Measurements from ENCODE around the gene RALGDS.

Gene RALGDS

DNA sequence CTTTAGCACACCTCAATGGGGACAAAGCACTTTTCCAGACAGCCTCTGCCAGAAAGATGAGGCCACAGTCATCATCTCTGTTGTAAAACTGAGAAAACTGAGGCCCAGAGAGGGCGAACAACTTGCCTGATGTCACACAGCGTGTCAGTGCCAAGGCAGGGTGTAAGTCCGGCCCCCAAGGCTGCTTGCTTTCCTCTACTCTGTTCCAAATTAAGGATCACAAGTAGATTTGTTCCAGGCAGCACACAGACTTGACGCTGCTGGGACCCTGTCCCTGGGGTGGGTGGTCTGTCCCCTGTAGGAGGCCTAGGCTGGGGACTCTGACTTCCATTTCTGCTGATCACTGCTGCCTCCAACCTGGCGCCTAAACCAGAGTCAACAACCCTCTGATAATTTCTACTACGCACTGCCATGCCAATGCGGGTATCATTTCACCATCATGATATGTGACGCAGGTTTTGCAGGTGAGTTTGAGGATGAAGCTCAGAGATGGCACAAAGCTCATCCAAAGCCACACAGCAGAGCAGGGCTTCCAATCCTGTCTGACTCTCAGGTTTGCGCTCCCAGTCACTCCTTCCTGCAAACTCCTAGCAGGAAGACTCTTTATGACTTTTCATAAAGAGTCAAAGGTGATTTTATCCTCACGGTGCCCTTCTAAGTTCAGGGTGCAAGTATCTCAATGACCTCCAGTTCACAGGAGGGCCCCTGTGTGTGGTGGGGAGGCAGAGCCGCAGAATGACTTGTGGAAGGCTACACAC, 13.5 kb upstream of the RALGDS start:
- DNase-seq (ENCODE audit: low spot score): no peak

DNA sequence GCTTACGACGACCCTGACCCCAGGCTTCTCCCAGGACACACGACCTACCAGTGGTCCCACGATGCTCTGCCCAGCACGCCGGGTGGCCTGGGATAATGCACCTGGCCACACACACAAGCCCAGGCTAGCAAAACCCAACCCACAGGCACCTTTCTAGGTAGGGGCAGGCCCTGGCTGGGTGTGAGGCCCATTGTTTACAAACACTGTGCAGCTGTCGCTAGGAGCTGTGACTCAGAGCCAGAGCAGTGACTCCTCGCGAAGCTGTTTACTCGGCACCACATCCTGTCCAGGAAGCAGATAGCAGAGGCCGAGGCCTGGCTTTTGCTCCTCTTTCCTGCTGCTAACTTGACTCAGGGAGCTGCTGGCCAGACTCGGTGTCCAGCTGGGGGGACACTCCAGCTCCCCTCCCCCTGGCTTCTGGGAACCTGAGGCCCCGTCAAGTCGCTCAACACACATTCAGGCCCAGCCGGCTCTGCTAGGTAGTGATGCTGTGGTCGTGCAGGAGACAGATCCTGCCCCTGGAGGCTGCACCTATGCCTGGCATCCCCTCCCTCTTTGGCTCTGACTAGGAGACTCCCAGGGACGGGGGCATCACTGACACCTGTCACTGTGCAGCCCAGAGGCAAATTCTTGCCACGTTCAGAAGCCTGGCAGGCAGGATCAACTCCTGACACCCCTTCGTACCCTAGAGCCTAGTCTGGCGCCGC, 12.8 kb upstream of the RALGDS start:
- DNase-seq (ENCODE audit: low spot score): peak; percentile 88

DNA sequence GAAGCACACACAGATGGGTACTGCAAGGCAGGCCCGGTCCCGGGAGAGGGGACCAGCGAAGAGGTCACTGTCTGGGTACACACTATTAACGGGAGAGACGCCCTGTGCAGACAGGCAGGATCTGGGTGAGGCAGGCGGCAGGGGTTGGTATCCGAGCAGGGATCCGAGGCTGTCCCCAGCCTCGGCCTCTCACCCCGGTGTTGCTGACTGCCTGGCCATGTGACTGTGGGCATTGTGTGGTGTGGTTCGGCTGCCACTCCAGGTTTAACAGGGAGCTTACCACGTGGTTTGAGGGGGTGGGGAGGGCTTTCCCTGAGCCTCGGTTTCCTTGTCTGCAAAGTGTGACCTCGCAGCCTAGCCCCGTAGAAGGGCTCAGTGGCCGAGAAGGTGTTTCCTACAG, 11.1 kb upstream of the RALGDS start:
- DNase-seq (ENCODE audit: low spot score): no peak

DNA sequence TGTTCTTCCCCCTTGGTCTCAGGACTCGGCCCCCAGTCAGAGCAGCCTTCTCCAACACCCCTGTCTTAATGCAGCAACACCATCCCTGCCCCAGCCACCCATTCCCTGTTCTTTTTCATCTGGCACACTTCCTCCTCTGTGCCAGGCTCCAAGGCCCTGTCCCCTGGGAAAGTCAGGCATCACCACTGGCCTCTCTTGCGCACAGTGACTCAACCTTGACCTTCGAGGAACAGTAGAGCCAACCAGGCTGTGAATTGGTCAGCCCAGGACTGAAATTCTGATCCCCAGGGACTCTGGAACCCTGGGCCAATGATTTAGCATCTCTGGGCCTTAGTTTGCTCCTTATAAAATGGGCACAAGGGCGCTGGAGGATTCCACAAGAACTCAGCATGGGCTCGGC, 10.5 kb upstream of the RALGDS start:
- DNase-seq (ENCODE audit: low spot score): no peak

DNA sequence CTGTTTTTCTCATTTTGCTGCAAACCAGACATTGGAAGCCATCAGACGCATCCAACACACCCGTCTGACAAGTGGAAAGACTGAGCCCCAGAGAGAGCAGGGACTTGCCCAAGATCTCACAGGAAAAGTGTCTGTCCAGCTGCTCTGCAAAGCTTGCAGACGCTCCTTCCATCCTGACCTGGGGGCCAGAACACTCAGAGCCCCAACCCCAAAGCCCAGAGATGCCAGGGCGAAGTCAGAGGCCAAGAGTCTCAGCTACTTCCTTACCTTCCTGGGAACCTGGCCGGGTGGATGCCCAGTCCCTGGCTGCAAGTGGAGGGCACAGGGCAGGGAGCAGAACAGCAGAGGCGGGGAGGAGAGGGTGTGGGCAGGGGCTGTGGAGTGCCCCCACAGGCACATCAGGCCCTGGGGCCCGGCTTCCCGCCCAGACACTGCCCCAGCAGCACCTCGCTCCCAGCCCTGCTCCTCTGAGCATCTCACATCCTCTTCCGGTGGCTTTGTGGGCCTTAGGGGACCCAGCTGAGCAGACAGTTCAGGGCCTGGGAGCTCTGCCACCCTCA, 9.7 kb upstream of the RALGDS start:
- no peak for DNase-seq (ENCODE audit: low spot score)

DNA sequence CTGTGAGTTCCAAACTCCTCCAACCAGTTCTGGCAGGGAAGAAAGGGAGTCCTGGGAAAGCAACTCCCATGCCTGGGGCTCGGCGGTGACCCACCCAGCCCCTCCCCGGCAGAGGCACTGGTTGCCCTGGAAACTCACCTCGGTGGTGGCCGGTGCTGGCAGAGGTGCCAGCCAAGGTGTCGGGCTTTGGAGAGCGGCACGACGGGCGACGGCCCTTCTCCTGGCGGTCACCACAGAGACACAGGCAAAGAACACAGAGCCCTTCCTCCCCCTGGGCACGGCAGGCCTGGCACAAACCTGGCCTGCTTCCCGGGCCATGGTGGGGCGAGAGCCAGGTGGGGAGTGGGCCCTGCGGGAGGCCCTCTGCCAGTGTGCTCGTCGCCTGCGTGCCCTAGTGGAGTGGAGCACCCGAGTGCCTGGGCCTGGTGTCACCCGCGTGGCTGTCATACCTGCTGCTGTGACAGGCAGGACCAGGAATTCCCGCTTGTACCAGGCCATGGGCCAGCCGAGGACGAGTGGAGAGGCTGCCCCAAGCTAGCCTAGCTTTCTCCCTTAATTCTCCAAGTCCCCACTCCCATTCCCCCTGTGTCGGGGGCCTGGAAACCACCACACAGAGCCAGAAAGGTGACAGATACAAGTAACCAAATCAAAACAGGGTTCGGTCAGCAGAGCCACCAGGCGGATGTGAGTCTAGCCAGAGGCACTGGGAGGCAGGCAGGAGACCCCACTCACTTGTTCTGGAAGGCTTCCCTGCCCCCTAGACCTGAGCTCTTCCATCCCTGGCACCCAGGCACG, 8.2 kb upstream of the RALGDS start:
- no peak for DNase-seq (ENCODE audit: low spot score)

DNA sequence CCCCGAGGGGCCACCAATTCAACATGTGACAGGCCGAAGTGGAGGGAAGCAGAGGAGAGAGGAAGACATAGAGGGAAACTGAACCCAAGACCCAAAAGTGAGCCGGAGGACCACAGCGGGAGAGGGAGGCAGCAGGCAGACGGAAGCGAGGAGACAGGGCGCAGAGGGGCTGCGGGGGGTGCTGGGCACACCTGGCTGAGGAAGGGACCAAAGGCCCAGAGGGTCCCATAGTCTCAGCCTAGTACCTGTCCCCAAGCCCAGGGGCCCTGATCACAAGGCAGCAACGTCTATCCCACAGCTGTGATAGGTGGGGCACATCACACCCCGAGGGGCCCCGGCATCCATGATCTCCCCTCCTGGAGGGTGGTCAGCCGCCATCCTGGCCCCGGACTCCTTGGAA, 7.1 kb upstream of the RALGDS start:
- DNase-seq (ENCODE audit: low spot score): no peak

DNA sequence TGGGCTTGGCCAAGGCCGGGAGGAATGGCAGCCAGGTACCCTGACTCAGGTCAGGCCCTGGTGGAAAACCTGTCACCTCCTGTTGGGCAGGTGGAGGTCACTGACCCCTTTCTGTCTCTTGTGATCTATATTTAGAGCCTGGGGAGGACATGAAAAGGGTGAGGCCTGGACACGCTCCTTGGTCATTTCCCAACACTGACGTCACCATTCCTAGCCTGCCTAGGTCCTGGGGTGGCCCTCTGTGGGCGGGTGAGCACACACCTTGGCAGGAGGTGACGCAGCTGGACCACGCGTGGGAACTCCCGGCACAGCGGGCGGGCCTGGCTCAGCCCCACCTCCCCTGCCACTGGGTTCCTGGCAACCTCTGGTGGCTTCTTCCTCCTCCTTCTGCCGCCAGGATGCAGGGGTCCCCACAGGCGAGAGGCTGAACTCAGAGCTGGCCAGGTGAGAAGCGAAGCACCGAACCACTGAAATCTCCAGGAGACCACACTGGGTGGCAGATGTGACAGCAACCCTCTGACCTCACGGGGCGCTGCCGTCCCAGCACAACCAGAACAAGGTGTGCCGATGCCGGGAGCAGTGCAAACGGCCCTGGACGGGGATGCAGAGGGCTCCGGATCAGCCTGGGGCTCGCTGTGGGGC, 6.4 kb upstream of the RALGDS start:
- no peak for DNase-seq (ENCODE audit: low spot score)

DNA sequence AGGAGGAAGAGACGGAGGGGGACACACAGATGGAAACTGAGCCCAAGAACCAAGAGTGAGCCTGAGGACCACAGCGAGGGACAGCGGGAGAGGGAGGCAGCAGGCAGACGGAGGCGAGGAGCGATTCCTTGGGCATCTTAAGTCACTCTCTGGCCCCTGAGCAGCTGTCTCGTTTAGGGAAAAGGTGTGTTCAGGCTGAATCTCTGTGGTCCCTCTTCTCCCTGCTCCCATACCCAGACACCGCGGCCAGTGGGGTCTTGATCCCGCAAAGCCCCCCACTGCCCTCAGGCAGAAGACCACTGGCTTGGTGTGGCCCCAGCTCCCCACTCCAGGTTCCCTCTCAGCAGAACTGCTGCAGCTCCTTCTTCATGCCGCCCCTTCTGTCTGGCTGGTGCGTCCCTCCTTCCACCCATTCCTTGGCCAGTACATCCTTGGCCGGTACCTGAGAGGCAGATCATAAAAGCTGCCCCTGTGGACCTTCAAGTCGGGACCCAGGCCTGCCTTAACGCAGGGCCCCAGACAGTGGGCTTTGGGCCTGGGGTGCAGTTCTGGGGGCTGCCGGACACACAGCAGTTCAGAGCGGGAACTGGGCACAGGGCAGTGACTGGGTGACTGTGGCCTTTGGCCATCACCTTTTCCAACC, 5.8 kb upstream of the RALGDS start:
- no peak for DNase-seq (ENCODE audit: low spot score)

DNA sequence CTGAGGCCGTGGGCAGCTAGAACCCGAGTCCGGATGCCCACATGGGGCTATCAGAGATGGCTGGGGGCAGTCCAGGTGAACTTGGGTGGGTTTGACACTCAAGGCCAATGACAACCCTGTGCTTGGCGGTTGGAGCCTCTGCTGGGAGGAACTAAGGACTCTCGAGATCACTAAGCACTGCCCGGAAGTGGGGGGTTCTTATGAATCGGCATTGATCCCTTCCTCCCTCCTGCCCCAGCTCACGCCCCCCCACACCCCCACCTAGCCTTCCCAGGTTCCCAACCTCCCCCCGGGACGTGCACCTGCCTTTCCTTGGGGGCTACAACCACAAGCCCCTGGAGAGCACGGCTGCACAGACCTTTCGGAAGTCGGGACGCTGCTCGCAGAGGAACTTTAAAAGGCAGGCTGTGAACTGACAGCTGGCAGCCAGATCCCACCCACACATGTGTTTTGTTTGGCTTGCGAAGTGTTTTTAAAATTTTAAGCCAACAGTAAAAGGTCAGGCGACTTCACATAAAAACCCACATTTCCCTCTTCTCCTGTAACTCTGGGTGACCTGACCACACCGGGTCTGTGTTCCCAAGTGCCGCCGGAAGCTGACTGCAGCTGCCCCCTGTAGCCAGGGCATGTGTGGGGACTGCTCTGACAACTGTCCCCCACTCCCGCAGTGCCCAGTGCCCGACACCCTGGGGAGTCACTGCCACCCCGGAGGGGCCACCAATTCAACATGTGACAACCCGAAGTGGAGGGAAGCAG, 5.1 kb upstream of the RALGDS start:
- no peak for DNase-seq (ENCODE audit: low spot score)

DNA sequence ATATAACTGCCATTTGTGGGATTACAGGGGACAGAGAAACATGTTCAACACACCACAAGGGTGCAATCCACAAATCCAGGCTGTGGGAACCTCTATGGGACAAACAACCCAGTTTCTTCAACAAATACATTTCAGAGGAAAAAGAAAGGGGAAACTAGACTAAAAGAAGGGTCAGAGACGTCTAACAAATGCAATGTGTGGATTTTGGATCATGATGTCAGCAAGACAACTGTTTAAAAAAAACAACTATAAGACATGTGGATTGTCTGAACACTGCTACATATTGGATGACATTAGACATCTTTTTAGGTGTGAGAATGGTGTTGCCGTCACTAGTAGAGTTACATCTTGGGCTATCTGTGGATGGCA, 3.9 kb upstream of the RALGDS start:
- no peak for DNase-seq (ENCODE audit: low spot score)

DNA sequence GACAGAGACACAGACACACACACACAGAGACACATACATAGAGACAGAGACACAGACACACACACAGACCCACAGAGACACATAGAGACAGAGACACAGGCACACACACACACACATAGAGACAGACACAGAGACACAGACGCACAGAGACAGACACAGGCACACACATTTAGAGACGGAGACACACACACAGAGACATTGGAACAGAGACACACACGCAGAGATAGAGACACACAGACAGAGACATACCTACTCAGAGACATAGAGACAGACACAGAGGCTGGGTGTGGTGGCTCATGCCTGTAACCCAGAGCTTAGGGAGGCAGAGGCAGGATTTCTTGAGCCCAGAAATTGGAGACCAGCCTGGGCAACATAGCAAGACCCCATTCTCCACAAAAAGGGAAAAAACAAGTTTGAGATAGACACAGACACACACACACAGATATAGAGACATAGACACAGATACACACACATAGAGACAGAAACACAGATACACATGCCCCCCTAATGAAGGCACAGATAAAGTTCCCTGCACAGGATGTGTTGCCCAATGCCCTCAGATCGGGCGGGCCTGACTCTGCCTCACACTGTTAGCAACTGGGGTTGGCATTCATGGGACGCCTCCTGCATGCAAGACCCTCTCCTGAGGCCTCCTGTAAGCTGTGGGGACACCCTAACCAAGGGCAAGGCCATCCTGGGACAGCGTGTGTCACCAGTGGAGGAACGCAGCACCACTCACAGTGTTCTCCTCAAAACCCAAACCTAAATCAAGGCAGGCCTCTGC, 3.3 kb upstream of the RALGDS start:
- no peak for DNase-seq (ENCODE audit: low spot score)

DNA sequence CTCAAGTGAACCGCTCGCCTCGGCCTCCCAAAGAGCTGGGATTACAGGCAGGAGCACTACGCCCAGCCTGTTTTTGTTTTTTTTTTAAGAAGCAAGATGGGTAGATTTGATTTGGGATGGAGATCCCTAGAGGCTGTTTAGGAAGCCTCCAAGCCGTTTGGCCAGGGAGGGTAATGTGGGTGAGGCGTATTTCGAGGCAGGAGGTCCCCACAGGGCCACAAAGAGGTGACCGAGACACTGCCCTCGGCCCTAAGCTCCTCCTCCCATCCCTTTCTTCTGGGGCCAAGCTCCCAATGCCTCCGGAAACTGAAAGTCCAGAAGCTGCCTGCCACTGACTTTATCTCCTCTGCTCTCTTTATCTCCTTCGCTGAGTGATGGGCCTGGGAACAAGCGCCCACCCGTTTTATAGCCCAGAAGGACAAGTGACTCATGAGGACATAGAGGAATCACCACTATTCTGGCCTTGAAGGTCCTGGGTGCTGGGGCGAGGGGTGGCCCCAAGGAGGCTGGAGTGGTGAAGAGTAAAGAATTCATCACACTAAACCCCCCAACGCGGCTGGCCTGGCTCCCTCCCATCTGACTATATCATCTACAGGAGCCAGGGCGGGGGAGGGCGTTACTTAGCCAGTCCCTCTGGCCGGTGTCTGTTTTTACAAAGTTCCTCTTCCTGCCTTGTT, 2.0 kb upstream of the RALGDS start:
- no peak for DNase-seq (ENCODE audit: low spot score)

DNA sequence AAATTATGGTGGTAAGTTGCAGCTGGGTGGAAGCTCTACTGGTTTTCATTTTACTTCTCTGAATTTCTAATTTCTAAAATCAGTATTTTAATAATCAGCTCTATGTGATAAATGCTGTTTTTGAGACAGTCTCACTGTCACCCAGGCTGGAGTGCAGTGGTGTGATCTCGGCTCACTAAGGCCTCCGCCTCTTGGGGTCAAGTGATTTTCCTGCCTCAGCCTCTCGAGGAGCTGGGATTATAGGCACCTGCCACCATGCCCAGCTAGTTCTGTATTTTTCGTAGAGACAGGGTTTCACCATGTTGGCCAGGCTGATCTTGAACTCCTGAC, 1.5 kb upstream of the RALGDS start:
- no peak for DNase-seq (ENCODE audit: low spot score)

DNA sequence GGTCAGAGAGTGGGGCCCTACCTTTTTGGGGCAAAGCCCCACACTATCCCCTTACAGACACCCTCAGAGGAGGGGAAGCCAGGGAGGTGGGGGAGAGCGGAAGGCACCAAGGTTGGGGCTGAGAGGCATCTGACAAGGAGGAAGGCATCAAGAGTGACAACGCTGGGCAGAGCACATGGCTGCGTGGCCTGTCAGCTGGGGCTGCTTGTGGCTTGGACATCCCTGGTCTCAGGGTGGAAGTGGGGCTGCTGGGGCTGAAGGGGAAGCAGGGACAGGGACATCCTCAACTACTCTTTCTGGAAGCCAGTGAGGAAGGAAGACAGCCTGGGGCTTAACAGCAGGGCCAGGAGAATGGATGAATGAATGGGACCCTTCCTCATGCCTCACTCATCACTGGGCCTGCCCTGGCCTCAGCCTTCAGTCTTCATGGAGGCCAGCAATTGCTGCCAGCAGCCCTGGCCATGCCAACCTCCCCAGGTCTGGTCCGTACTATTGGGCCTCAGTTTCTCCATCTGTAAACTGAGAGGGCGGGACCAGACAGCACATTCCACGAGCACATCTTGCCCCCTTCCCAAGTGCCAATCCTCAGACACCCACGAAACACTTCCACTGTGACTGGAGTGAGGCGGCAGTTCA, 993 bp upstream of the RALGDS start:
- no peak for DNase-seq (ENCODE audit: low spot score)

DNA sequence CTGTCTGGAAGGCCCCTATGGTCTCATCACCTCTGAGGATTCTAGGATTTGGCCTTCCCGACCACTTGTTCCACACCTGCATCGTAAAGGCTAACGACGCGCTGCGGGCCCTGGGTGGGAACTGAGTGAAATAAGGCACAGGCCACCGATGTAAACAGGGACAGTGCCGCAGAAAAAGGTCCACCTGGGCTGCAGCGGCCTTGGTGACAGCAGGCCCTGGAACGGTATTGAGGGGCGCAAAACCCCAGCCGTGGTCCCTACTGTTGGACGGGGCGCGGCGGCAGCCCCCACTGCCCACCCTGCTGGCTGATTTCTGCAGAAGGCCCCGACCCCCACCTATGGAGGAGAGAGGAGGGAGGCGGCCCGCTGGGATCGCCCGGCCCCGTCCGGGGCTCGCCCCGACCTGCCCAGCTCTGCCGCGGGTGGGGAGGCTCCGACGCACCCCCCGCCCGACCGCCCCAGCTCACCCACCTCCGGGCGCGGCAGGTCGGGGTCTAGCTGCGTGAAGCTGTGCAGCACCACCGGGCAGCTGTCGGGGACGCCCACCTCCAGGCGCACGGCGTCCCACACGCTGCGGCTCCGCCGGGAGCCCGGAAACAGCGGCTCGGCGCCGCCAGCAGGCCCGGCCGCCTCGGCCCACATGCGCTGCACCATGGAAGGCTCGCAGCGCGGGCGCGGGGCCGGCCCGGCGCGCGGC, 391 bp downstream of the RALGDS start:
- no peak for DNase-seq (ENCODE audit: low spot score)

DNA sequence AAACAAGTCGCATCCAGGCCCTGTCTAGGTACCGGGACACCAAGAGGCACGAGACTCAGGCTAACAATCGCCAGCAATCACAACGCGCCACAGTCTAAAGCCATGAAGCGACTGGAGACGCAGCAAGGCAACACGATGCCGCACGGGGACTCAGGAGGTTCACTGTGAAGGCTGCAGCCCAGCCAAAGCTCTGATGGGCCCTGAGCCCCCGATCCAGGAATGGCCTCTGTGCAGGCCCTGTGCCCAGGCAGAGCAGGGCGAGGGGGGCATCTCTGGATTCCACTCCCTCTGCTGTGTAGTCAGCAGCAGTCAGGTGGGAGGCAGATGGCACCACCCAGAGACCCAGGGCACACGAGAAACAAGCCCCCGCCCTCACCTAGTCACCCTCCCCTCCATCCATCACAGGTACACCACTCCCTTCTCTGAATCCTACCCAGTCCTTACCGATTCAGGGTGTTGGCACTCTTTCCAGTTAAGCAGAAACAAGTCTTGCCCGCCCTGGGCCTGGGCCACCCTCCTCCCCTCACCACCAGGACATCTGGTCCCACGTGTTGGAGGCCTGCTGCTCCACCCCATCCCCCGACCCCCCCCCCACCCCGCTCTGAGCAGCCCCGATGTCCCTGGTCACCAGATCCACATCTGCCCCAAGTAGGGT, 1.1 kb downstream of the RALGDS start:
- DNase-seq (ENCODE audit: low spot score): no peak
